K562 (cell line): ENCODE measurements around the gene HELB. TPM values are rescaled to one million over a fixed set of nuclear protein-coding genes. Genes with fewer than 3 reads are reported as not detected.

Experiments used
- ATAC-seq: fragments of 200-7000 bp; cut with Tn5 transposase; 3 replicates; pipeline ENCODE4 v1.9.1; 2020; ENCODE audit warnings: moderate library complexity
- BruUV-seq: library from RNA; stranded (reverse); fragments of 400-500 nt; replicated peaks from 2 replicates; lab custom pipeline; 2021; lab: Mats Ljungman, UMichigan
- CTCF ChIA-PET: fragments of 300-600 bp; formaldehyde crosslinking; extraction: SDS; loops from one replicate; lab custom pipeline; 2021; ENCODE audit warnings: low intra/inter-chr PET ratio; lab: Yijun Ruan, JAX
- POLR2A ChIA-PET: fragments of 300-600, 350-650 bp; sonication (Branson Sonifier 250); formaldehyde crosslinking; extraction: SDS; loops from one replicate; lab custom pipeline; 2021; ENCODE audit warnings: antibody characterized with exemption, inconsistent platforms; lab: Yijun Ruan, JAX
- DNase-seq, 4 experiments: peaks; one replicate each; pipeline versions ENCODE4 v3.0.0 to v3.0.0-alpha.2; 2011 to 2018; ENCODE audit warnings: low spot score in 3 of 4, mixed read lengths in 3 of 4; ENCODE audit errors: extremely low read depth in 1 of 4
- FAIRE-seq: peaks from 2 replicates; lab custom pipeline; 2011; peaks lifted over from hg19 to GRCh38; lab: Jason Lieb, UNC
- H2AFZ ChIP-seq: 2 replicates; pipeline ENCODE4 v1.6.0; 2011; ENCODE audit warnings: low read depth, low read length, control low read depth, inconsistent platforms
- H3K27ac ChIP-seq: fragments of 200-600 bp; 3 replicates; pipeline ENCODE4 v1.8.0; 2011; ENCODE audit warnings: low read depth, mild to moderate bottlenecking, control low read depth, inconsistent platforms, low read length, moderate library complexity, mixed read lengths; ENCODE audit errors: extremely low read depth
- H3K27me3 ChIP-seq, 2 experiments: fragments of 300-600 bp in 1 of 2; 2 replicates in 1 of 2; 3 replicates in 1 of 2; pipeline versions ENCODE4 v1.6.0 to v1.8.0; 2011; ENCODE audit warnings: inconsistent platforms in 2 of 2, low read length in 2 of 2, mild to moderate bottlenecking in 1 of 2, mixed read lengths in 1 of 2, moderate library complexity in 1 of 2; ENCODE audit not compliant: control insufficient read depth in 2 of 2, insufficient read depth in 2 of 2
- H3K36me3 ChIP-seq: fragments of 300-600 bp; 3 replicates; pipeline ENCODE4 v1.8.0; 2011; ENCODE audit warnings: mild to moderate bottlenecking, low read length, inconsistent platforms; ENCODE audit not compliant: control insufficient read depth, insufficient read depth
- H3K4me1 ChIP-seq, 2 experiments: fragments of 200-600 bp in 1 of 2; replicated peaks in 1 of 2; 2 replicates in 1 of 2; 3 replicates in 1 of 2; pipeline versions ENCODE4 v1.5.1 to v1.8.0; 2011; ENCODE audit warnings: inconsistent platforms in 2 of 2, low read length in 2 of 2, mild to moderate bottlenecking in 1 of 2, mixed read lengths in 1 of 2, moderate library complexity in 1 of 2; ENCODE audit not compliant: control insufficient read depth in 2 of 2, insufficient read depth in 2 of 2
- H3K4me2 ChIP-seq: 2 replicates; pipeline ENCODE4 v1.6.1; 2011; ENCODE audit warnings: low read length, control low read depth, inconsistent platforms, mixed read lengths; ENCODE audit not compliant: insufficient read depth
- H3K4me3 ChIP-seq: fragments of 200-600 bp; sonication (generic), shearing (Covaris generic); 2 replicates; pipeline ENCODE4 v1.5.1; 2016; ENCODE audit warnings: control low read depth, inconsistent platforms
- H3K79me2 ChIP-seq: fragments of 200-600 bp; 3 replicates; pipeline ENCODE4 v1.8.0; 2011; ENCODE audit warnings: low read length, inconsistent platforms; ENCODE audit not compliant: control insufficient read depth, insufficient read depth
- H3K9ac ChIP-seq, 2 experiments: 2 replicates each; pipeline versions ENCODE4 v1.6.0 to v1.6.1; 2011; ENCODE audit warnings: low read depth in 2 of 2, low read length in 2 of 2, control low read depth in 1 of 2, inconsistent platforms in 1 of 2, mild to moderate bottlenecking in 1 of 2, mixed read lengths in 1 of 2; ENCODE audit not compliant: insufficient read depth in 1 of 2
- H3K9me1 ChIP-seq: one replicate; pipeline ENCODE4 v1.6.0; 2011; ENCODE audit warnings: inconsistent platforms, mild to moderate bottlenecking, low read length, moderate library complexity; ENCODE audit not compliant: control insufficient read depth, insufficient read depth
- H3K9me3 ChIP-seq: replicated peaks from 2 replicates; pipeline ENCODE4 v1.5.1; 2011; ENCODE audit warnings: low read depth, low read length, inconsistent platforms; ENCODE audit not compliant: control insufficient read depth, insufficient read depth
- H4K20me1 ChIP-seq: replicated peaks from 2 replicates; pipeline ENCODE4 v1.6.1; 2011; ENCODE audit warnings: low read length, inconsistent platforms, mixed read lengths; ENCODE audit not compliant: control insufficient read depth, insufficient read depth
- GTF2B ChIP-seq: IDR thresholded peaks from 2 replicates; pipeline ENCODE4 v1.6.1; 2011; ENCODE audit not compliant: insufficient read length; ENCODE audit errors: extremely low read depth
- HINFP ChIP-seq: fragments of 450-650 bp; conservative IDR thresholded peaks from 2 replicates; pipeline ENCODE4 v1.6.1; 2016; ENCODE audit warnings: missing genetic modification characterization, low read depth, mild to moderate bottlenecking, control low read depth, missing compliant biosample characterization
- HIVEP1 ChIP-seq: fragments of 250-450 bp; sonication (Bioruptor Pico); IDR thresholded peaks from 2 replicates; pipeline ENCODE4 v1.4.0; 2020; ENCODE audit warnings: mild to moderate bottlenecking
- HNRNPLL ChIP-seq: fragments of 200-400 bp; formaldehyde crosslinking; IDR thresholded peaks from 2 replicates; pipeline ENCODE4 v1.6.1; 2017; ENCODE audit warnings: low read length, low read depth, mild to moderate bottlenecking; ENCODE audit not compliant: poor library complexity, severe bottlenecking
- IRF2 ChIP-seq: sonication (generic); formaldehyde crosslinking; IDR thresholded peaks from 2 replicates; pipeline ENCODE4 v1.8.1; 2022; ENCODE audit warnings: mild to moderate bottlenecking, missing genetic modification reagents
- NRF1 ChIP-seq, 2 experiments: fragments of 450-650 bp; IDR thresholded peaks in 1 of 2; conservative IDR thresholded peaks in 1 of 2; 2 replicates each; pipeline ENCODE4 v1.6.1; 2014; ENCODE audit warnings: mild to moderate bottlenecking in 2 of 2
- POU5F1 ChIP-seq: fragments of 150-350 bp; IDR thresholded peaks from 2 replicates; pipeline ENCODE4 v1.6.1; 2014; ENCODE audit warnings: borderline replicate concordance, low read length, low read depth, mild to moderate bottlenecking; ENCODE audit not compliant: partially characterized antibody
- TCF15 ChIP-seq: fragments of 250-450 bp; sonication (Bioruptor Pico); IDR thresholded peaks from 2 replicates; pipeline ENCODE4 v1.8.0; 2022; ENCODE audit warnings: moderate library complexity, mild to moderate bottlenecking, inconsistent platforms
- VEZF1 ChIP-seq: fragments of 200-800 bp; sonication (Bioruptor generic); IDR thresholded peaks from 2 replicates; pipeline ENCODE4 v1.6.1; 2017; ENCODE audit warnings: missing genetic modification characterization, missing compliant biosample characterization
- WGBS: fragments of 100-300 bp; shearing (Covaris generic); methylation state at CpG from one replicate; pipeline ENCODE4 v1.1.6; 2016; ENCODE audit warnings: low coverage, mixed read lengths; ENCODE audit not compliant: insufficient coverage; ENCODE audit errors: missing lambda C conversion rate; 5-methylcytosine and 5-hydroxymethylcytosine counted together
- in situ Hi-C: fragments of 300-500 bp; cut with MboI; formaldehyde crosslinking; loops from 4 replicates; pipeline ENCODE4 v1.15.0; 2018; ENCODE audit warnings: inconsistent platforms, mixed read lengths
- intact Hi-C: fragments of 100-400 bp; cut with micrococcal nuclease; formaldehyde crosslinking; loops from 2 replicates; pipeline ENCODE4 v1.14.2; 2022
- polyA plus RNA-seq, 8 experiments: library from polyadenylated mRNA; depleted of rRNA in 4 of 8; stranded (reverse) in 5 of 8; unstranded in 3 of 8; fragments of >200 nt; fragmentation: Nextera tagmentation in 2 of 8; fragmentation: Illumina TruSeq in 1 of 8; extraction: Ambion mirVana in 2 of 8; extraction: Trizol in 1 of 8; gene quantifications; 2 replicates each; pipeline versions ENCODE4 v1.2.1 to v1.2.3, GENCODE V29; 2011 to 2014; ENCODE audit warnings: inconsistent platforms in 1 of 8, missing spikeins in 1 of 8
- total RNA-seq, 7 experiments: library from RNA; depleted of rRNA in 6 of 7; stranded (reverse); fragments of >200 nt in 6 of 7; fragmentation: Illumina TruSeq in 2 of 7; extraction: Trizol in 2 of 7; gene quantifications; 2 replicates each; pipeline versions ENCODE4 v1.2.1 to v1.2.3, GENCODE V29; 2011 to 2021; ENCODE audit warnings: low replicate concordance in 1 of 7

HELB gene
- total and polyA plus RNA-seq, 9 of the 15 experiments (the other 6 are each of a cell fraction or from before 2014, with no cell fraction given), result 0.74 to 7.6 (median 2.4) TPM

GRCh38 chr12:66297080-66297479 lies 5.2 kb upstream of the HELB start:
- no peak overlapping the region for H3K9ac ChIP-seq
- intact Hi-C loops, result no loop called here
- FAIRE-seq, result no peak
- in situ Hi-C loops, result no loop called here
- H3K4me3 ChIP-seq, result no peak overlapping the region
- whole genome bisulfite sequencing, result 2% methylated on average over 4 of the region's 4 CpGs
- H3K4me1 ChIP-seq, result no peaks in the 10 kb centered on the region
- no peaks in the 10 kb centered on the region for H4K20me1 ChIP-seq
- DNase-seq, result no peak
- ChIA-PET POLR2A (no interaction called here), CTCF (no interaction called here)
- H2AFZ ChIP-seq, result no peak overlapping the region
- peaks cover 2 to 8% of the 10 kb centered on the region in 2 experiments; a peak in 2 of 5 replicates for H3K27me3 ChIP-seq
- no TSS peak for BruUV-seq
- H3K9me1 ChIP-seq, result no peaks in the 10 kb centered on the region
- no peaks in the 10 kb centered on the region for H3K36me3 ChIP-seq
- no peak for ATAC-seq
- no peak overlapping the region for H3K27ac ChIP-seq
- H3K9me3 ChIP-seq, result no peaks in the 10 kb centered on the region
- no peaks in the 10 kb centered on the region for H3K79me2 ChIP-seq
- H3K4me2 ChIP-seq, result no peak overlapping the region
- TF ChIP-seq HINFP (tag) (no peak), IRF2 (CRISPR knock-in tag) (no peak), HNRNPLL (no peak), NRF1 (conservative IDR thresholded peaks at IDR 0.05 in 1 of 2, IDR thresholded peaks at IDR 0.05 in 1 of 2) (no peak), VEZF1 (no peak), TCF15 (no peak), GTF2B (no peak), POU5F1 (no peak), HIVEP1 (no peak)
